Retinal pigment epithelial cell (primary cell): ENCODE measurements around the gene BAHCC1.
A peak's percentile ranks its signal among the peaks of the same experiment; 100 is the strongest.

Source experiments
- DNase-seq: peaks from one replicate; pipeline ENCODE4 v3.0.0-alpha.2; 2010; ENCODE audit warnings: low read depth
- H3K4me3 ChIP-seq: 2 replicates; pipeline ENCODE4 v1.5.1; 2011; ENCODE audit warnings: mild to moderate bottlenecking, low read length, control low read depth, moderate library complexity
- CTCF ChIP-seq: conservative IDR thresholded peaks from 2 replicates; pipeline ENCODE4 v1.5.1; 2011; ENCODE audit warnings: low read depth, low read length, control low read depth, inconsistent platforms

The BAHCC1 gene

GRCh38 chr17:81479175-81480071, 84.2 kb downstream of the BAHCC1 start:
- H3K4me3 ChIP-seq, result no peak overlapping the region
- TF ChIP-seq CTCF, result no peak
- DNase-seq, result no peak

- DNase-seq, result no peak
- TF ChIP-seq CTCF, result no peak
Observed at GRCh38 chr17:81480140-81481072, 85.1 kb downstream of the BAHCC1 start.

GRCh38 chr17:81481073-81481799, 86.0 kb downstream of the BAHCC1 start:
- peak overlapping the region; percentile 33 for H3K4me3 ChIP-seq
- TF ChIP-seq CTCF, result no peak
- DNase-seq, result no peak

More at GRCh38 chr17:81480140-81481072, 85.1 kb downstream of the BAHCC1 start:
- no peak overlapping the region for H3K4me3 ChIP-seq

- H3K4me3 ChIP-seq, result peak overlapping the region; percentile 33
- TF ChIP-seq CTCF, result no peak
- DNase-seq, result no peak
Observed at GRCh38 chr17:81481815-81482505, 86.7 kb downstream of the BAHCC1 start.

- no peak overlapping the region for H3K4me3 ChIP-seq
- no peak for TF ChIP-seq CTCF
- DNase-seq, result no peak
Observed at GRCh38 chr17:81482673-81483072, 87.4 kb downstream of the BAHCC1 start.
